ENCODE results near the gene CALCR. TPM values are rescaled to one million over a fixed set of nuclear protein-coding genes. Genes with fewer than 3 reads are reported as not detected.

CALCR gene
- total RNA-seq, 1 experiment from 2014 or later = 0.10 TPM

GRCh38 chr7:93435791-93436190 lies 138.7 kb downstream of the CALCR start:
- intact Hi-C loops (cut with micrococcal nuclease) = loop anchor here (10.0 kb wide), 1 partner anchor 191 kb away; no protein-coding TSS in a partner anchor
- no peak overlapping the region for H2AFZ ChIP-seq (ENCODE audit: low read depth, low read length, poor library complexity, severe bottlenecking)
- no peak overlapping the region for H3K9ac ChIP-seq (ENCODE audit: low read length)
- DNase-seq (ENCODE audit: low read depth, low spot score) (no peak), ATAC-seq (no peak)
- no peak overlapping the region for H3K4me3 ChIP-seq (replicated peaks in 1 of 2; ENCODE audit: low read depth in 1 of 2, low read length in 2 of 2)
- H3K36me3 ChIP-seq (ENCODE audit: control insufficient read depth in 1 of 2, insufficient read depth in 2 of 2, low read length in 2 of 2) = no peaks in the 10 kb centered on the region
- no peaks in the 10 kb centered on the region for H3K79me2 ChIP-seq (ENCODE audit: insufficient read depth, low read length)
- 0 out of 2 replicates have a peak, but pooled peaks cover 3% of the 10 kb centered on the region for H3K27me3 ChIP-seq (ENCODE audit: insufficient read depth, low read length)
- H3K27ac ChIP-seq (ENCODE audit: low read depth, low read length) = no peak overlapping the region
- no peaks in the 10 kb centered on the region for H3K9me2 ChIP-seq (ENCODE audit: insufficient read depth)
- no peaks in the 10 kb centered on the region for H3K4me1 ChIP-seq (ENCODE audit: control insufficient read depth in 1 of 2, insufficient read depth in 2 of 2, low read length in 2 of 2)
- H4K20me1 ChIP-seq (ENCODE audit: insufficient read depth) = no peaks in the 10 kb centered on the region
- no peak overlapping the region for H3K4me2 ChIP-seq (ENCODE audit: low read length)
- no TSS peak for BruUV-seq (replicated peaks)
- ChIA-PET RAD21 (ENCODE audit: low non-redundant PET in 1 of 2, low total read pairs in 2 of 2, uncharacterized antibody in 2 of 2, unreplicated experiment in 2 of 2) (no interaction called here), POLR2A (no interaction called here), CTCF (no interaction called here)
- TF ChIP-seq SP1 (IDR thresholded peaks at IDR 0.05; ENCODE audit: low read depth) (no peak), SRF (IDR thresholded peaks at IDR 0.05; ENCODE audit: low read depth) (no peak), EZH2phosphoT487 (IDR thresholded peaks at IDR 0.05; ENCODE audit: borderline replicate concordance) (no peak), ZFX (IDR thresholded peaks at IDR 0.05) (no peak), ZNF274 (IDR thresholded peaks at IDR 0.05; ENCODE audit: low read depth, low read length) (no peak), CTCF (IDR thresholded peaks at IDR 0.05 in 2 of 3, conservative IDR thresholded peaks at IDR 0.05 in 1 of 3; ENCODE audit: borderline replicate concordance in 1 of 3, insufficient read depth in 1 of 3, low read depth in 2 of 3, low read length in 2 of 3) (no peak), EGR1 (IDR thresholded peaks at IDR 0.05; ENCODE audit: low read depth) (no peak), FOSL1 (IDR thresholded peaks at IDR 0.05; ENCODE audit: low read depth) (no peak), ELF1 (IDR thresholded peaks at IDR 0.05; ENCODE audit: borderline replicate concordance, low read depth) (no peak), RAD21 (IDR thresholded peaks at IDR 0.05; ENCODE audit: low read depth) (no peak), ZBTB33 (IDR thresholded peaks at IDR 0.05; ENCODE audit: extremely low read depth, insufficient replicate concordance, low read length) (no peak), JUND (IDR thresholded peaks at IDR 0.05) (no peak), EZH2 (IDR thresholded peaks at IDR 0.05) (no peak), SIN3A (IDR thresholded peaks at IDR 0.05; ENCODE audit: low read depth) (no peak), POLR2AphosphoS5 (IDR thresholded peaks at IDR 0.05; ENCODE audit: low read depth, low read length) (no peak)
- TF ChIP-seq, protein P1, sequence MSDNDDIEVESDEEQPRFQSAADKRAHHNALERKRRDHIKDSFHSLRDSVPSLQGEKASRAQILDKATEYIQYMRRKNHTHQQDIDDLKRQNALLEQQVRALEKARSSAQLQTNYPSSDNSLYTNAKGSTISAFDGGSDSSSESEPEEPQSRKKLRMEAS (IDR thresholded peaks at IDR 0.05) = no peak
- H3K9me3 ChIP-seq (ENCODE audit: control insufficient read depth in 1 of 2, insufficient read depth in 1 of 2, low read depth in 1 of 2, low read length in 2 of 2) = no peaks in the 10 kb centered on the region
